Fibroblast of lung (primary cell): ENCODE data around the gene MAP2K5.

ENCODE experiments used
- CTCF ChIP-seq, 2 donors: IDR thresholded peaks in 1 of 2; conservative IDR thresholded peaks in 1 of 2; 1 replicate in 1 of 2; 2 replicates in 1 of 2; pipeline ENCODE4 v1.5.1; 2011 to 2012; ENCODE audit warnings: low read length in 2 of 2, control low read depth in 1 of 2, inconsistent platforms in 1 of 2, low read depth in 1 of 2, mild to moderate bottlenecking in 1 of 2
- EZH2 ChIP-seq: IDR thresholded peaks from 2 replicates; pipeline ENCODE4 v1.5.1; 2012; ENCODE audit warnings: low read length, control low read depth, mild to moderate bottlenecking; ENCODE audit errors: missing control alignments

- TF ChIP-seq CTCF (conservative IDR thresholded peaks at IDR 0.05 in 1 of 2, IDR thresholded peaks at IDR 0.05 in 1 of 2; ENCODE audit: low read depth in 1 of 2, low read length in 2 of 2) (no peak), EZH2 (peak; percentile 78)
Measured at GRCh38 chr15:67822537-67823313, 280.2 kb downstream of the MAP2K5 start.
